NCI-H510A (cell line): Measurements from ENCODE around the gene IP6K3.

Experiments
- DNase-seq: peaks from one replicate; lab custom pipeline; 2025; lab: John Stamatoyannopoulos, UW

Gene IP6K3

DNA sequence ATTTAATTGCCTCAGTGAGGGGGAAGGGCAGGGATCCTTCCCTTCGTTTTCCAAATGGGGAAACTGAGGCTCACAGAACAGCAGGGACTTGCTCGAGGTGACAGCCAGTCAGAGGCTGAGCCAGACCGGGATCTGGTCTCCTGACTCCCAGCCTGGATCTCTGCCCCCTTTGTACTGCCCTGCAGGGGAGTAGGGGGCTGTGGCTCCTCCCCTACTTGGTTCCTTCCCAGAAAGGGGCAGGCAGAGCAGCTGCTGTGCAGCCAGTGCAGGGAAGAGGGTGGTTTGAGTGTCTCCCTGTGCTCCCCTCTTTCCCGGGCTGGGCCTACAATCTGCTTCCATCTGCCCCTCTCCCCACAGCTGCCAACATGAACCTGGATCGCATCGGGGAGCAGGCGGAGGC lies 72.9 kb downstream of the IP6K3 start:
- DNase-seq, result no peak

DNA sequence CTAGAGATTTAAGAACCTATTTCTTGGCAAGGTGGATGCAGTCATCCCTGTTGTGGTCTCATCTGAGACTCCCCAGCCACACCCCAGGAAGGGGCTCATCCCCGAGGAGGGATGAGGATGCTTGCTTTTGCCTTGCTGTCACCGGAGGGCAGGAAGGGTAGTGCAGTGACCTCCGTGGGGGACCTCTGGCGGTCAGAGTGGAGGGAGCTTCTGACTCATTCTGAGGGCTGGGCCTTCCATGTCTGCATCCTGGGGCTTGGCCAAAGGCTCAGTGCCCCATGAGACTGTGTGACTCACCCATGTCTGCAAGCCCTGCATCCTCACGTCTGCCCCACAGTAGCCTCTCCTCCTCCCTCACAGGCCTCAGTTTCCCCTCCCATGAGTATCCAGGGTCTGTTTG lies 73.9 kb downstream of the IP6K3 start:
- DNase-seq, result no peak

DNA sequence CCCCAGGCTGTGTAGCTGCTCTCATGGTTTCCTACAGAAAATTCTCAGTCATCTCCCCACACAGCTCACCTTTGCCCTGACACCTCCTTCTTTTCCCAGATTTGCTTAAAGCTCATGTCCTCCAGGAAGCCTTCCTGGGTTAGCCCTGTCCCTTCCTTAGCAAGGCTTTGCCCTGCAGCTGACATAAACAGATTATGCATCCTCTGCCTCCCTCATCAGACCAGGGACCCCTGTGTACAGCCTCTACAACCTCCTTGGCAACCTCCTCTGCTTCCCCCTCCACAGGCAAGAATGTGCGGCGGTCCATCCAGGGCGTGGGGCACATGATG lies 75.0 kb downstream of the IP6K3 start:
- DNase-seq, result no peak
